GM12878 (cell line): ENCODE data around the gene RAB28. TPM values are rescaled to one million over a fixed set of nuclear protein-coding genes. Genes with fewer than 3 reads are reported as not detected.

Source experiments
- ATAC-seq: fragments of 200-7000 bp; cut with Tn5 transposase; 3 replicates; pipeline ENCODE4 v1.9.1; 2020; ENCODE audit warnings: mild to moderate bottlenecking, moderate library complexity
- BruUV-seq: library from RNA; stranded (reverse); fragments of 400-500 nt; replicated peaks from 2 replicates; lab custom pipeline; 2021; lab: Mats Ljungman, UMichigan
- CTCF ChIA-PET: fragments of 300-600 bp; sonication (Branson Sonifier 250); formaldehyde crosslinking; extraction: SDS; loops from one replicate; lab custom pipeline; 2021; ENCODE audit warnings: inconsistent platforms; lab: Yijun Ruan, JAX
- POLR2A ChIA-PET: fragments of 350-600 bp; formaldehyde crosslinking; extraction: SDS; loops from one replicate; lab custom pipeline; 2021; ENCODE audit warnings: inconsistent platforms; lab: Charles Lee
- RAD21 ChIA-PET: fragments of 300-600 bp; sonication (Branson Sonifier 250); formaldehyde crosslinking; loops from one replicate; lab custom pipeline; 2023; ENCODE audit warnings: antibody characterized with exemption; ENCODE audit not compliant: unreplicated experiment; lab: Charles Lee
- SMC1A ChIA-PET: fragments of 300-600 bp; sonication (Branson Sonifier 250); formaldehyde crosslinking; loops from one replicate; lab custom pipeline; 2023; ENCODE audit not compliant: unreplicated experiment, uncharacterized antibody; lab: Charles Lee
- DNase-seq: peaks from one replicate; pipeline ENCODE4 v3.0.0-alpha.2; 2011; ENCODE audit warnings: low read depth, low spot score
- FAIRE-seq: peaks from 3 replicates; lab custom pipeline; 2011; peaks lifted over from hg19 to GRCh38; lab: Jason Lieb, UNC
- H2AFZ ChIP-seq: 2 replicates; pipeline ENCODE4 v1.6.0; 2011; ENCODE audit warnings: low read depth, low read length, control low read depth; ENCODE audit not compliant: control insufficient read depth
- H3K27ac ChIP-seq: 2 replicates; pipeline ENCODE4 v1.5.1; 2011; ENCODE audit warnings: control low read depth; ENCODE audit not compliant: control insufficient read depth, insufficient read depth
- H3K27me3 ChIP-seq, 2 experiments: replicated peaks in 1 of 2; 2 replicates each; pipeline versions ENCODE4 v1.6.0 to v1.6.1; 2011; ENCODE audit warnings: low read length in 1 of 2; ENCODE audit not compliant: control insufficient read depth in 2 of 2, insufficient read depth in 2 of 2
- H3K36me3 ChIP-seq, 2 experiments: 2 replicates each; pipeline ENCODE4 v1.5.1; 2011; ENCODE audit warnings: low read length in 1 of 2; ENCODE audit not compliant: control insufficient read depth in 2 of 2, insufficient read depth in 2 of 2
- H3K4me1 ChIP-seq: 2 replicates; pipeline ENCODE4 v1.6.1; 2011; ENCODE audit warnings: mild to moderate bottlenecking, low read length, moderate library complexity, mixed read lengths; ENCODE audit not compliant: control insufficient read depth, insufficient read depth
- H3K4me2 ChIP-seq: 2 replicates; pipeline ENCODE4 v1.6.0; 2011; ENCODE audit warnings: control low read depth; ENCODE audit not compliant: control insufficient read depth, insufficient read depth
- H3K4me3 ChIP-seq: fragments of 200-600 bp; sonication (generic); 2 replicates; pipeline ENCODE4 v1.5.1; 2016
- H3K79me2 ChIP-seq: 2 replicates; pipeline ENCODE4 v1.6.0; 2011; ENCODE audit warnings: low read length; ENCODE audit not compliant: control insufficient read depth, insufficient read depth
- H3K9ac ChIP-seq: 2 replicates; pipeline ENCODE4 v1.8.0; 2011; ENCODE audit warnings: low read length, control low read depth, mixed read lengths; ENCODE audit not compliant: control insufficient read depth, insufficient read depth
- H3K9me3 ChIP-seq: replicated peaks from 3 replicates; pipeline ENCODE4 v1.5.1; 2011; ENCODE audit warnings: mild to moderate bottlenecking, low read length; ENCODE audit not compliant: control insufficient read depth, insufficient read depth
- H4K20me1 ChIP-seq: 2 replicates; pipeline ENCODE4 v1.6.0; 2011; ENCODE audit not compliant: control insufficient read depth, insufficient read depth
- CEBPB ChIP-seq, 2 experiments: fragments of 150-350 bp in 1 of 2; IDR thresholded peaks; 2 replicates each; pipeline ENCODE4 v1.6.1; 2012 to 2014; ENCODE audit warnings: low read depth in 2 of 2, low read length in 2 of 2, borderline replicate concordance in 1 of 2, inconsistent platforms in 1 of 2
- CTCF ChIP-seq, 3 experiments: IDR thresholded peaks in 2 of 3; conservative IDR thresholded peaks in 1 of 3; 2 replicates each; pipeline ENCODE4 v1.5.1; 2011; ENCODE audit warnings: low read depth in 3 of 3, low read length in 3 of 3, mild to moderate bottlenecking in 3 of 3, control low read depth in 2 of 3, moderate library complexity in 2 of 3, inconsistent platforms in 1 of 3, mixed read lengths in 1 of 3; ENCODE audit not compliant: control insufficient read depth in 2 of 3, insufficient read depth in 1 of 3; ENCODE audit errors: extremely low read depth in 1 of 3
- EGR1 ChIP-seq, 2 experiments: IDR thresholded peaks; 1 replicate in 1 of 2; 2 replicates in 1 of 2; pipeline ENCODE4 v1.6.1; 2011 to 2012; ENCODE audit warnings: low read depth in 2 of 2, low read length in 2 of 2, borderline replicate concordance in 1 of 2, mild to moderate bottlenecking in 1 of 2, moderate library complexity in 1 of 2
- ESRRA ChIP-seq: IDR thresholded peaks from 2 replicates; pipeline ENCODE4 v1.6.1; 2012; ENCODE audit warnings: mild to moderate bottlenecking, low read length, improper control_type of control experiment
- HDAC2 ChIP-seq: fragments of 200-600 bp; sonication (generic); IDR thresholded peaks from 2 replicates; pipeline ENCODE4 v1.6.1; 2017
- MEF2A ChIP-seq: IDR thresholded peaks from 2 replicates; pipeline ENCODE4 v1.6.1; 2011; ENCODE audit warnings: low read depth, mild to moderate bottlenecking, low read length, moderate library complexity; ENCODE audit not compliant: insufficient read depth
- MEF2B ChIP-seq: fragments of 450-650 bp; IDR thresholded peaks from 2 replicates; pipeline ENCODE4 v1.6.1; 2018; ENCODE audit warnings: mild to moderate bottlenecking, moderate library complexity; ENCODE audit not compliant: partially characterized antibody, poor library complexity, severe bottlenecking
- NFIC ChIP-seq: IDR thresholded peaks from 2 replicates; pipeline ENCODE4 v1.6.1; 2012; ENCODE audit warnings: low read depth, mild to moderate bottlenecking, inconsistent platforms, low read length, moderate library complexity
- NFXL1 ChIP-seq: fragments of 450-650 bp; IDR thresholded peaks from 2 replicates; pipeline ENCODE4 v1.6.1; 2017; ENCODE audit warnings: antibody characterized with exemption, mild to moderate bottlenecking, borderline replicate concordance
- RCOR1 ChIP-seq: conservative IDR thresholded peaks from 2 replicates; pipeline ENCODE4 v1.6.1; 2012; ENCODE audit warnings: low read depth, low read length, improper control_type of control experiment
- ZBTB40 ChIP-seq: fragments of 450-650 bp; IDR thresholded peaks from 2 replicates; pipeline ENCODE4 v1.6.1; 2016; ENCODE audit warnings: mild to moderate bottlenecking, moderate library complexity, borderline replicate concordance
- ZNF384 ChIP-seq: IDR thresholded peaks from 2 replicates; pipeline ENCODE4 v1.6.1; 2012; ENCODE audit warnings: low read depth, mild to moderate bottlenecking, low read length, improper control_type of control experiment, borderline replicate concordance
- WGBS: methylation state at CpG from one replicate; pipeline ENCODE4 v1.1.6; 2016; ENCODE audit warnings: low lambda C conversion rate; ENCODE audit not compliant: insufficient replicate concordance, insufficient coverage; ENCODE audit errors: missing lambda C conversion rate; 5-methylcytosine and 5-hydroxymethylcytosine counted together
- in situ Hi-C: fragments of 300-500 bp; cut with MboI; formaldehyde crosslinking; loops from 9 replicates; pipeline ENCODE4 v1.14.3; 2018; ENCODE audit warnings: mixed read lengths
- intact Hi-C: fragments of 100-400 bp; cut with micrococcal nuclease; formaldehyde crosslinking; loops from one replicate; pipeline ENCODE4 v1.14.2; 2022; ENCODE audit not compliant: unreplicated experiment
- polyA plus RNA-seq, 11 experiments: library from polyadenylated mRNA; depleted of rRNA in 4 of 11; unstranded in 6 of 11; stranded (reverse) in 5 of 11; fragments of >200 nt; fragmentation: Nextera tagmentation in 4 of 11; fragmentation: Illumina TruSeq in 1 of 11; extraction: Ambion mirVana in 4 of 11; extraction: Trizol in 1 of 11; gene quantifications; 1 replicate in 1 of 11; 2 replicates in 10 of 11; pipeline versions ENCODE4 v1.2.1 to v1.2.3, GENCODE V29; 2011 to 2016; ENCODE audit warnings: inconsistent platforms in 2 of 11, missing spikeins in 2 of 11, low read depth in 1 of 11
- total RNA-seq, 4 experiments: library from RNA; depleted of rRNA in 3 of 4; stranded (reverse); fragments of >200 nt in 3 of 4; fragmentation: Illumina TruSeq in 1 of 4; extraction: Trizol in 1 of 4; gene quantifications; 2 replicates each; pipeline versions ENCODE4 v1.2.1 to v1.2.3, GENCODE V29; 2013 to 2021

The RAB28 gene
- total and polyA plus RNA-seq, 10 of the 15 experiments (the other 5 are each of a cell fraction or from before 2014, with no cell fraction given), result 5.8 to 29.3 (median 16.9) TPM

GRCh38 chr4:13432453-13432852 is 51.7 kb downstream of the RAB28 start:
- no peak overlapping the region for H3K4me3 ChIP-seq
- intact Hi-C loops (no loop called here), in situ Hi-C loops (no loop called here)
- no peaks in the 10 kb centered on the region; the same call in 1 of the 2 replicates for H3K79me2 ChIP-seq
- H3K9me3 ChIP-seq, result no peaks in the 10 kb centered on the region; the same call in 2 of the 3 replicates
- no TSS peak for BruUV-seq
- FAIRE-seq (no peak), ATAC-seq (peak; percentile 52), DNase-seq (no peak)
- ChIA-PET SMC1A (interaction anchor here (0.6 to 1.5 kb wide), 12 partner anchors 9 to 1822 kb away, joined by 3 to 8 read pairs (median 3); no protein-coding TSS in a partner anchor), POLR2A (interaction anchor here (1.0 kb wide), 1 partner anchor 21 kb away, joined by 3 read pairs; no protein-coding TSS in a partner anchor), CTCF (interaction anchor here (0.9 to 2.9 kb wide), 5 partner anchors 9 to 47 kb away, joined by 4 to 15 read pairs (median 5); no protein-coding TSS in a partner anchor), RAD21 (interaction anchor here (0.8 to 2.7 kb wide), 4 partner anchors 18 to 580 kb away, joined by 3 to 8 read pairs (median 4); no protein-coding TSS in a partner anchor)
- no peak overlapping the region for H3K9ac ChIP-seq
- no peak overlapping the region for H3K4me2 ChIP-seq
- H2AFZ ChIP-seq, result no peak overlapping the region
- 88% methylated on average over 1 of the region's 1 CpG for WGBS
- no peaks in the 10 kb centered on the region for H3K27me3 ChIP-seq
- H4K20me1 ChIP-seq, result no peaks in the 10 kb centered on the region
- H3K4me1 ChIP-seq, result no peaks in the 10 kb centered on the region
- H3K27ac ChIP-seq, result no peak overlapping the region
- H3K36me3 ChIP-seq, result no peaks in the 10 kb centered on the region
- TF ChIP-seq NFIC, result peak; percentile 44; the same call in 1 of the 2 replicates
- TF ChIP-seq ZBTB40, result peak; percentile 92
- no peak for TF ChIP-seq CEBPB (IDR thresholded peaks at IDR 0.05; ENCODE audit: borderline replicate concordance in 1 of 2, low read depth in 2 of 2, low read length in 2 of 2)
- no peak for TF ChIP-seq NFXL1
- peak; percentile 54 for TF ChIP-seq MEF2B
- TF ChIP-seq EGR1 (IDR thresholded peaks at IDR 0.05; ENCODE audit: borderline replicate concordance in 1 of 2, low read depth in 2 of 2, low read length in 2 of 2), result no peak
- TF ChIP-seq ZNF384, result no peak
- TF ChIP-seq CTCF (IDR thresholded peaks at IDR 0.05 in 2 of 3, conservative IDR thresholded peaks at IDR 0.05 in 1 of 3; ENCODE audit: control insufficient read depth in 2 of 3, extremely low read depth in 1 of 3, insufficient read depth in 1 of 3, low read depth in 3 of 3, low read length in 3 of 3), result no peak
- TF ChIP-seq HDAC2, result no peak
- peak; percentile 70; the same call in 1 of the 2 replicates for TF ChIP-seq MEF2A
- TF ChIP-seq ESRRA, result no peak
- no peak for TF ChIP-seq RCOR1
